Middle frontal gyrus (tissue), 1 donor: ENCODE results near the gene ASTN2.

Experiments used
- DNase-seq: peaks from one replicate; pipeline ENCODE4 v3.0.0-alpha.2; 2015; ENCODE audit warnings: low spot score; ENCODE audit errors: extremely low spot score

Gene ASTN2

GRCh38 chr9:117122953-117123352 lies 291.9 kb downstream of the ASTN2 start:
- DNase-seq: no peak

- DNase-seq: no peak
Observed at GRCh38 chr9:117122102-117122501, 292.8 kb downstream of the ASTN2 start.

- DNase-seq: no peak
Observed at GRCh38 chr9:117121316-117121715, 293.5 kb downstream of the ASTN2 start.

- no peak for DNase-seq
Observed at GRCh38 chr9:117120061-117120460, 294.8 kb downstream of the ASTN2 start.

- no peak for DNase-seq
Observed at GRCh38 chr9:117116084-117116483, 298.8 kb downstream of the ASTN2 start.

GRCh38 chr9:117114768-117115167 lies 300.1 kb downstream of the ASTN2 start:
- no peak for DNase-seq

- no peak for DNase-seq
Observed at GRCh38 chr9:117104716-117105495, 310.0 kb downstream of the ASTN2 start.

GRCh38 chr9:117104206-117104605 lies 310.7 kb downstream of the ASTN2 start:
- DNase-seq: no peak

GRCh38 chr9:117103438-117104110 lies 311.3 kb downstream of the ASTN2 start:
- DNase-seq: no peak

- DNase-seq: no peak
Observed at GRCh38 chr9:117101008-117101407, 313.8 kb downstream of the ASTN2 start.

GRCh38 chr9:117098331-117098730 lies 316.5 kb downstream of the ASTN2 start:
- no peak for DNase-seq

- no peak for DNase-seq
Observed at GRCh38 chr9:117097761-117098160, 317.1 kb downstream of the ASTN2 start.

- no peak for DNase-seq
Observed at GRCh38 chr9:117096138-117096537, 318.7 kb downstream of the ASTN2 start.

- DNase-seq: no peak
Observed at GRCh38 chr9:117095081-117095480, 319.8 kb downstream of the ASTN2 start.

- DNase-seq: no peak
Observed at GRCh38 chr9:117093891-117094844, 320.7 kb downstream of the ASTN2 start.

GRCh38 chr9:117092582-117092981 lies 322.3 kb downstream of the ASTN2 start:
- no peak for DNase-seq

GRCh38 chr9:117091529-117091928 lies 323.3 kb downstream of the ASTN2 start:
- no peak for DNase-seq

- DNase-seq: no peak
Observed at GRCh38 chr9:117088786-117089185, 326.1 kb downstream of the ASTN2 start.

- DNase-seq: no peak
Observed at GRCh38 chr9:117088140-117088539, 326.7 kb downstream of the ASTN2 start.

- DNase-seq: no peak
Observed at GRCh38 chr9:117084221-117084620, 330.6 kb downstream of the ASTN2 start.

GRCh38 chr9:117083559-117083958 lies 331.3 kb downstream of the ASTN2 start:
- DNase-seq: no peak
